Lung microvascular endothelial cell (primary cell): ENCODE data around the gene ISG20. TPM values are rescaled to one million over a fixed set of nuclear protein-coding genes. Genes with fewer than 3 reads are reported as not detected.
"Not testable (repeated sequence)": the region's sequence is repeated elsewhere in the genome, so short reads cannot be mapped to it uniquely, and the experiment has no call there.

Experiments used
- DNase-seq, 2 donors: peaks; one replicate each; pipeline versions ENCODE4 v3.0.0 to v3.0.0-alpha.2; 2010; ENCODE audit warnings: low read depth in 2 of 2
- total RNA-seq: library from RNA; depleted of rRNA; stranded (reverse); fragments of >200 nt; gene quantifications from 2 replicates; pipeline ENCODE4 v1.2.1, GENCODE V29; 2014

The ISG20 gene
- total RNA-seq, 1 donor from 2014 or later, result 54.4 TPM

DNA sequence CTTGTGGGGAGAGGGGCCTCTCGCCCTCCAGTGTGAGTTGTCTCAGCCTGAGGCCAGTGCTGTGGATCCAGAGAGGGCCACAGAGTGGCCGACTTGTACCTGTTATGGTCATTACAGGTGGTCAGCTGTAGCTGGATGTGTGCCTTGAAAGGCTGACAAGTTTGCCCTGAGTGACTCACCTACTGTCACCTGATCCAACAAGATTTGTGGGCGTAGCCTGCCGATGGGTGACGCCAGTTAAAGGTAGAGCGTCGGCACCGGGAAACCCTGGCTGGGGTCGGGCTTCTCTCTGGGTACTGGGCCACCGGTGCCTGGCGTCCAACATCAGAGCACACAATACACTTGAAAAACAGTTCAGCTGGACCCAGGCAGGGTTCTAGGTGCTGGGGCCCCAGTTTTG, 2.8 kb upstream of the ISG20 start:
- no peak for DNase-seq

DNA sequence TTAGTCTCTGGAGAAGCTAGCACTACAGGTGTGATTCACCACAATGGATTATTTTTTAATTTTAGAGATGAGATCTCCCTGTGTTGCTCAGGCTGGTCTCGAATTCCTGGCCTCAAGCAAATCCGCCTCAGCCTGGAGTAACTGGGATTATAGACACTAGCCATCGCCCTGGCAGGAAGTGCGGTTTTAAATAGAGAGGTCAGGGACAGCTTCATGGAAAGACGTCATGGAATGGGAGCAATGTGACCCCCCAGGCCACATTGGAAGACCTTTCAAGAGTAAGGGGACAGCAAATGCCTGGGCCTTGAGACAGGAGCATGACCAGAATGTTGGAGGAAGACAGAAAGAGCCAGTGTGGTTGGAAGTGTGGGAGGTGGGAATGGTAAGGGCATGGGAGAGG, 2.2 kb upstream of the ISG20 start:
- DNase-seq, result no peak

GRCh38 chr15:88637436-88637835, 1.4 kb upstream of the ISG20 start:
- no peak for DNase-seq

- no peak for DNase-seq
Measured at GRCh38 chr15:88637841-88638625, 783 bp upstream of the ISG20 start.

DNA sequence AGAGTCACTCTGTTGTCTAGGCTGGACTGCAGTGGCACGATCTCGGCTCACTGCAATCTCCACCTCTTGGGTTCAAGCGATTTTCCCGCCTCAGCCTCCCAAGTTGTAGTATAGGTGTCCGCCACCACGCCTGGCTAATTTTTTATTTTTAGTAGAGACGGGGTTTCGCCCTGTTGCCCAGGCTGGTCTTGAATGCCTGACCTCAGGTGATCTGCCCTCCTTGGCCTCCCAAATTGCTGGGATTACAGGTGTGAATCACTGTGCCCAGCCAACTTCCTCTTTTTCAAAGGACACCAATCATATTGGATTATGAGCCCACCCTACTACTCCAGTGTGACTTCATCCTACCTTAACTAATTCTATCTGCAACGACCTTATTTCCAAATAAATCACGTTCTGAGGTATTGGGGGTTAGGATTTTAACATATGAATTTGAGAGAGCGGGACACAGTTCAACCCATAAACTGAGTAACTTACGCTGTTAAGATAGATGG, 3.2 kb downstream of the ISG20 start:
- DNase-seq, result no peak

DNA sequence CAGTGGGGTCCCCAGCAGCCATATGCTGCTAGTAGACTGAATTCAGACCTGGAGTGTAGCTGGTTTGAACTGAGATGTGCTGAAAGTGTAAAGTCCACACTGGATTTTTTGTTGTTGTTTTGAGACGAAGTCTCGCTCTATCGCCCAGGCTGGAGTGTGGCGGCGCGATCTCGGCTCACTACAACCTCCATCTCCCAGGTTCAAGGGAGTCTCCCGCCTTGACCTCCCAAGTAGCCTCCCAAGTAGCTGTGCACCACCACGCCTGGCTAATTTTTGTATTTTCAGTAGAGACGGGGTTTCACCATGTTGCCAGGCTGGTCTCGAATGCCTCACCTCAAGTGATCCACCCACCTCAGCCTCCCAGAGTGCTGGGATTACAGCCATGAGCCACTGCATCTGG, 3.7 kb downstream of the ISG20 start:
- not testable (repeated sequence) for DNase-seq

DNA sequence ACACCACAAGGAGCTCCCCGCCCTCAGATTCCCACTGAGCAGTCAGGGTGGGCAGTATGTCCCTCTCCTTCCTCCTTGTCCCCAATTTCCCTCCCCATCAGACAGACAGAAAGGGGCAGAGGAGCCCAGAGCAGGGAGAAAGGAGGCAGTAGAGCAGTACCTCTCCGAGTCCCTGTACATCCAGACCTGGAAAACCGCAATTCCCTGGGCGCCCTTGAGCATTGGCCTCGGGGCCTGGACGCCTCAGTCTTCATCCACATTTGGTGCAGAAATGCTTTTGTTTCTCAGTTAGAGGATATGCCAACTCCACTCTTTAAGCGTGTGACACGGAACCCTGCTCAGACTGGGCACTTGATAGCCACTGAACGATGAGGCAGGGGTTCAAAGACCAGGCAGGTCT, 5.9 kb downstream of the ISG20 start:
- DNase-seq, result no peak

DNA sequence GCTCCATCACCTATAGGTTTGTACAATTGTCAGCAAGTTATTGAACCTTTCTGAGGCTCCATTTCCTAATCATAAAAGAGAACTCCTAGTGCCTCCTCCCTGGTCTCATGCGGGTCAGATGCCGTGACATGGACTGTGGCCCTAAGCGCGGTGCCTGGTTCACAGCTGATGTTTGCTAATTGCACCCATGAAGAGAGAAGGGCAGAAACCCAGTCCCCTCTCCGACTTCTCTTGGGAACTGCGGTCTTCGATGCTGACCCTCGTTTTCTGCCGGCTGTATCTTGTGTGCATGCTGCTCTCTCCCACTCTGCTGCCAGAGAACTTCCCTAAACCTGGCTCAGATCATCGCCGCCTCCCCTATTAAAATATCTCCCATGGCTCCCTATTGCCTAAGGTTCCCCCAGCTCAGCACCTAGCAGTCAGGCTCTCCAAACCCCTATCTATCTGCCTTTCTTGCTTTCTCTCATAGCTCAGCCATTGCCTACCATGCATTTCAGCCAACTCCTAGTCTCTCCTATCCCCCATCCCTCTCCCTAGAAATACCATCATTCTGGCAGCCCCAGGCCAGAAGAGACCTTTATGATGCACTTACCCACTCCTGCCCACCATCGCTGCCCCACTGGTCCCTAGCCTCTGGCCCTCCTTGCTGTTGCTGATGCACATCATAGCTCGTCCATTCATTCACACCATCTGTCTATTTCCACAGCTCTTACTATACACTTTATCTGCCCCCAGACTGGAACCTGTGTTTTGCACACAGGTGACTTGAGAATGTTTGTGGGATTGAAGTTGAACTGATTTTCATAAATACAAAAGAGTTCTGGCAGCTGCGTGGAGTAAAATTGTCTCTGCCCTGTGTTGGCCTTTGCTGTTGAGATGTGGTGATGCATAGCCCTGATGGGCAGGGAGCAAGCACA, 6.6 kb downstream of the ISG20 start:
- no peak for DNase-seq

DNA sequence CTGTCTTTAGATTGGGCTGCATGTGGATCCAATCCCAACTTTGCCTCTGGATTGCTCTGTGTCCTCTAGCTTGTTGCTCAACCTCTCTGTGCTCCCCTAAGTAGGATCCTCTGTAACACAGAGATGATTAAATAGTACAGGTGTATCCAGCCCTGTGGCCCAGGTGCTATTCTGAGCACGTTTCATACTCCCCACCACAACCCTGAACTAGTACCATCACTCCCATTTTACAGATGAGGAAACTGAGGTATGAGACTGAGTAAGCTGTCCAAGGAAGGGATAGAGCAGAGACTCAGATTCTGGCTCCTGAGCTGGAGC, 7.2 kb downstream of the ISG20 start:
- DNase-seq, result no peak

- no peak for DNase-seq
Measured at GRCh38 chr15:88646951-88647350, 8.1 kb downstream of the ISG20 start.

GRCh38 chr15:88647351-88648105, 8.7 kb downstream of the ISG20 start:
- DNase-seq, result no peak

GRCh38 chr15:88648357-88649214, 9.8 kb downstream of the ISG20 start:
- peak in 1 of 2 donors; percentile 76 for DNase-seq

GRCh38 chr15:88649286-88649733, 10.5 kb downstream of the ISG20 start:
- peak; percentile 62 to 99 for DNase-seq

DNA sequence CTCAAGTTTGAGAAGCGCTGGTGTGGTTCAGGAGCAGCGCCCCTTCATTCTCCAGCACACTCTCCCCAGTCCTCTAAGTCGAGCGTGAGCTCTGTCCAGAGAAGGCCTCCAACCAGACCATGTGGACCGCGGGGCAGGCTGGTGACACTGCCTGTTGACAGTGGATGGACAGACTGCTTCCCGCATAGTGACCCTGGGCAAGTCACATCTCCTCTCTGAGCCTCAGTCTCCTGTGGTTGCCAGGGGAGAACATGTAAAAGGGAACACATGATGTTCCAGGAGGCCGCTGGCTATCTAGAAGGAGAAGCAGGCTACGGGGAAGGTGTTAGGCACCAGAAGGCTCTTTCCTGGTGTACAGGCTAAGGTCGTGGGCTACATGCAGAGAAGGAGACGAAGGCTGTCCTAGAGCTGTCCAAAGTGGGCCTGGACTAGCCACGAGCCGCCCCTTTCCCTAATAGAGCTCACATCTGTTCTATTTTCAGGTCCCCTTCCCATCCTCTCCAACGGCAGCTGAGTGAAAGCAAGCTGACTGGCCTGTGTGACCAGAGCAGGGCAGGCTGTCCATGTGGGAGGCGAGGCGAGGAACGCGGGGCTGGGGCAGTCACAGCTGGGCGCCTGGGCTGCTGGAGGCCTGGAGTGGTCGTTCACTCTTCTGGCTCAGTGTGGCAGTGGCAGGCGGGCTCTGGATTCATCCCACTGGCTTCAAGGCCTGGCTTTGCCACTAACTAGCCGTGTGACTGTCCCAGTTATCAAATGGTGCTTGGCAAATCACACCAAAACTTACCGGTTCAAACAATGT, 11.1 kb downstream of the ISG20 start:
- no peak for DNase-seq

- DNase-seq, result no peak
Measured at GRCh38 chr15:88650556-88650955, 11.7 kb downstream of the ISG20 start.

DNA sequence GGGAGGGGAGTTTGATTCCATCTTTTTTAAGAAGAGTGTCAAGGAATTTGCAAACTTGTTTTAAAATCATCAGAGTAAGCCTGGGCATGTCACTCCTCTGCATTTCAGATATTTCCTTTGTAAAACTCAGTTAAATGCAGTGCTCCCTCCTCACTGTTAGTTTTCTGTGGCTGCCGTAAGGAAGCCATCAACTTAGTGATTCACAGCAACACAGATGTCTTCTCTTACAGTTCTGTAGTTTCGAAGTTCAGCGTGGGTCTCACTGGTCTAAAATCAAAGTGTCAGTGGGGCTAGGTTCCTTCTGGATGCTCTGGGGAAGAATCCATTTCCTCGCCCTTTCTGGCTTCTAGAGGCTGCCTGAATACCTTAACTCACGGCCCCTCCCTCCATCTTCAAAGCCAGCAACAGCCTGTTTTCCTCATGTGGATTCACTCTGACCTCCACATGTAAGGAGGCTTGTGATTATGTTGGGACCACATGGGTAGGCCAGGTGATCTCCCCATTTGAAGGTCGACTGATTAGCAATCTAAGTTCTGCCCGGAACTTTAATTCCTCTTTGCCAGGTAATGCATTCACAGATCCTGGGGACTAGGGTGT, 12.4 kb downstream of the ISG20 start:
- DNase-seq, result no peak

DNA sequence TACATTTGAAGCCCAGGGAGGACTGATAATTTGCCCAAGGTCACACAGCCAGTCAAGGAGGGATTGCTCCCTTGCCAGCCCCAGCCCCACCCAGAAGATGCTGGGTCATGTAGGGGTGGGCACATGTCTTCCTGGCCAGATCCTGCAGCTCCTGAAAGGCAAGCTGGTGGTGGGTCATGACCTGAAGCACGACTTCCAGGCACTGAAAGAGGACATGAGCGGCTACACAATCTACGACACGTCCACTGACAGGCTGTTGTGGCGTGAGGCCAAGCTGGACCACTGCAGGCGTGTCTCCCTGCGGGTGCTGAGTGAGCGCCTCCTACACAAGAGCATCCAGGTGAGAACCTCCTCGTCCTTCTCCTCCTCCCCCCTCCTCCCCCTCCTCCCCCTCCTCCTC, 13.2 kb downstream of the ISG20 start:
- no peak for DNase-seq

DNA sequence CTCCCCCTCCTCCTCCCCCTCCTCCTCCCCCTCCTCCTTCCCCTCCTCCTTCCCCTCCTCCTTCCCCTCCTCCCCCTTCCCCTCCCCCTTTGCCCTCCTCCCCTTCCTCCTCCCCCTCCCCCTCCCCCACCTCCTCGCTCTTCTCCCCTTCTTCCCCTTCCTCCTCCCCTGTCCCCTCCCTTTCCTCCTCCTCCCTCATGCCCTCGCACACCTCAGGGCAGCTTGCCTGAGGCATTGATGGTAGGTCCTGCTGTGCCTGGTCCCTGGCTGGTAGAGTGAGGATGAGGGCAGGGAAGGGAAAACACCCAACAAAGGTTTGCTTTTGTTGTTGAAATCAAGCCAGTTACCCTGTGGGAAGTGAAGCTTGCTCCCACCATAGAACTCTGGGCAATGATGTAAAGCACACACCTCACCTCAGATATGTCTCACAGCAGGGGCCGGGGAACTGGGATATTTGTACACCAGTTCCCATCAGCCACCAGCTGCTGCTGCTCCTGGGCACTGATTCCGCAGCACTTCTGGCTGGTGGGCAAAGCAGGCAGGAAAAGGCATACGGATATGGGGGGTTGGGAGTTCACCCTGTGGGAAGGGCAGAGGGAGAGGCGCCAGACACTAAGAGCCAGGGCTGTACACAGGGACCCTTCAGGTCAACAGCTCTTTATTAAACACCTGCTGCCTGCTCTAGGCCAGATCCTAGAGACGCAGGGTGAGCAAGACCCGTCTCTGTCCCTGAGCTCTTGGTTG, 13.8 kb downstream of the ISG20 start:
- DNase-seq, result peak in 1 of 2 donors; percentile 65
